Effector memory CD4-positive, alpha-beta T cell (primary cell): ENCODE measurements around the gene HMCN1.
"Not testable (repeated sequence)": the region's sequence is repeated elsewhere in the genome, so short reads cannot be mapped to it uniquely, and the experiment has no call there.

ENCODE experiments used
- DNase-seq, 3 donors: peaks; one replicate each; pipeline ENCODE4 v3.0.0-alpha.2; 2020
- H3K27ac ChIP-seq: 2 replicates; pipeline ENCODE4 v1.7.0; 2013; ENCODE audit warnings: mild to moderate bottlenecking, low read length, moderate library complexity; ENCODE audit not compliant: insufficient read depth, poor library complexity, severe bottlenecking
- H3K27me3 ChIP-seq: replicated peaks from 2 replicates; pipeline ENCODE4 v1.7.0; 2013; ENCODE audit warnings: mild to moderate bottlenecking, low read length; ENCODE audit not compliant: insufficient read depth, control insufficient read depth, poor library complexity, severe bottlenecking
- H3K36me3 ChIP-seq: 2 replicates; pipeline ENCODE4 v1.7.0; 2013; ENCODE audit warnings: mild to moderate bottlenecking, low read length, moderate library complexity; ENCODE audit not compliant: control insufficient read depth, insufficient read depth
- H3K4me1 ChIP-seq: 2 replicates; pipeline ENCODE4 v1.7.0; 2013; ENCODE audit warnings: low read length, mild to moderate bottlenecking; ENCODE audit not compliant: control insufficient read depth, insufficient read depth, poor library complexity, severe bottlenecking
- H3K4me3 ChIP-seq: 2 replicates; pipeline ENCODE4 v1.7.0; 2013; ENCODE audit warnings: low read length, low read depth, mild to moderate bottlenecking; ENCODE audit not compliant: insufficient read depth, poor library complexity, severe bottlenecking
- H3K9me3 ChIP-seq: 2 replicates; pipeline ENCODE4 v1.7.0; 2013; ENCODE audit warnings: mild to moderate bottlenecking, low read length, moderate library complexity; ENCODE audit not compliant: control insufficient read depth

Gene HMCN1

DNA sequence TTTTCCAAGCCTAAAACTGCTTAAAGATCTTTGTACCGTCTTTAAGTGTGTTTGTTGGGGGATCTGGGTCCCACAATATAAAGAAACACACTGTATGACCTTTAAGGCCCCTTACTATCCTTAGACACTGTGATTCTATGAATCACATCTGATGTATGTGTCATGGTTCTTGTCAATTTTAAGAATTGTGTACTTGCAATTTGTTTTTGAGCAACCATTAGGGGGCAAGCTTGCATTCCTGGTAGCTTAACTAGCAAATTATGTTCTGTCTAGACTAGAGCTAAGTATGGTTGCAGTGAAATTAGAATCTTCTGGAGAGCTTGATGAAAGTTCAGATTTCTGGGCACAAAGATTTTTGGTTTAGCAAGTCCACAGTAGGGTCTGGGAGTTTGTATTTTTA is 421.4 kb downstream of the HMCN1 start:
- no peaks in the 10 kb centered on the region for H3K36me3 ChIP-seq
- DNase-seq, result no peak

DNA sequence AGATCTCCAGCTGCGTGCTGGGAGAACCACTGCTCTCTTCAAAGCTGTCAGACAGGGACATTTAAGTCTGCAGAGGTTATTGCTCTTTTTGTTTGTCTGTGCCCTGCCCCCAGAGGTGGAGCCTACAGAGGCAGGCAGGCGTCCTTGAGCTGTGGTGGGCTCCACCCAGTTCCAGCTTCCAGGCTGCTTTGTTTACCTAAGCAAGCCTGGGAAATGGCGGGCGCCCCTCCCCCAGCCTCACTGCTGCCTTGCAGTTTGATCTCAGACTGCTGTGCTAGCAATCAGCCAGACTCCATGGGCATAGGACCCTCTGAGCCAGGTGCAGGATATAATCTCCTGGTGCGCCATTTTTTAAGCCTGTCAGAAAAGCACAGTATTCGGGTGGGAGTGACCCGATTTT is 428.7 kb downstream of the HMCN1 start:
- H3K9me3 ChIP-seq, H3K36me3 ChIP-seq, H3K4me1 ChIP-seq, DNase-seq, H3K27me3 ChIP-seq, H3K4me3 ChIP-seq, H3K27ac ChIP-seq: not testable (repeated sequence)

More for the DNA sequence above, 421.4 kb downstream of the HMCN1 start:
- no peaks in the 10 kb centered on the region for H3K27me3 ChIP-seq
- no peak overlapping the region for H3K27ac ChIP-seq
- H3K4me1 ChIP-seq, result no peaks in the 10 kb centered on the region
- H3K4me3 ChIP-seq, result no peak overlapping the region
- H3K9me3 ChIP-seq, result no peaks in the 10 kb centered on the region

DNA sequence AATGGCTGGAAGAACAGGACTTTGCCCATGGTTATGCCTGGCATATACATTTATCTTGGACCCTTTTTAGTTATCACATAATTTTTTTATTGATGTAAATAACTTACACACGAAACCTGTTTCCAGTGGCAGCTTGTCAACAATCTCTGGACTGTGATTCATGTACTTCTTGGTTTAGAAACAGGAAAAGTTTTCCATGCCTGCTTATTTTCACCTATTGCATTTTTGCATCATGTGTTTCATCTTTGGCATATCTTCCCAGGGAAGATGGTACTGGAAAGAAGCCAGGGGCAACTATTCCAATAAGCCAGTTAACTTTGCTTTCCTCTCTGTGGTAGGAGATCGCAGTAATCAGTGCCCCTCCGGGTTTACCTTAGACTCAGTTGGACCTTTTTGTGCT is 430.6 kb downstream of the HMCN1 start:
- H3K27ac ChIP-seq, result no peak overlapping the region
- no peaks in the 10 kb centered on the region for H3K36me3 ChIP-seq
- no peaks in the 10 kb centered on the region for H3K27me3 ChIP-seq
- H3K4me1 ChIP-seq, result no peaks in the 10 kb centered on the region
- H3K4me3 ChIP-seq, result no peak overlapping the region
- DNase-seq, result no peak
- H3K9me3 ChIP-seq, result no peaks in the 10 kb centered on the region

DNA sequence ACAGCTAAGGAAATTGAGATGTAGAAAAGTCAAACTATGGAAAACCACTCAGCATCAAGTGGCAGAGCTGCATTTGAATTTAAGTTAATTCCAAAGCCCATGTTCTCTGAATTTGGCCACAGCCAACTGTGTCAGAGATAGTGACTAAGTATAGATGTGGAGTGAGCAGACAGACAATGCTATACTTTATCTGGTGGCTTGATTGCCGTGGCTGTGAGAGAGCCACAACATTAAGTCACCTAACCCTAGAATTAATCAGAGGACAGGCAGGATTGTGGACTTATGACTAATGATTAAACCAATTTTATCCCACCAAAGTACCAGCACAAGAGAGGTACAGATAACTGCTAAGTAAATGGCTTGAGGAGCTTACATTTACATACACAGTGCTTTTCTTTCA is 431.1 kb downstream of the HMCN1 start:
- no peak overlapping the region for H3K27ac ChIP-seq
- no peak overlapping the region for H3K4me3 ChIP-seq
- H3K36me3 ChIP-seq, result no peaks in the 10 kb centered on the region
- H3K27me3 ChIP-seq, result no peaks in the 10 kb centered on the region
- H3K4me1 ChIP-seq, result no peaks in the 10 kb centered on the region
- H3K9me3 ChIP-seq, result no peaks in the 10 kb centered on the region
- no peak for DNase-seq

DNA sequence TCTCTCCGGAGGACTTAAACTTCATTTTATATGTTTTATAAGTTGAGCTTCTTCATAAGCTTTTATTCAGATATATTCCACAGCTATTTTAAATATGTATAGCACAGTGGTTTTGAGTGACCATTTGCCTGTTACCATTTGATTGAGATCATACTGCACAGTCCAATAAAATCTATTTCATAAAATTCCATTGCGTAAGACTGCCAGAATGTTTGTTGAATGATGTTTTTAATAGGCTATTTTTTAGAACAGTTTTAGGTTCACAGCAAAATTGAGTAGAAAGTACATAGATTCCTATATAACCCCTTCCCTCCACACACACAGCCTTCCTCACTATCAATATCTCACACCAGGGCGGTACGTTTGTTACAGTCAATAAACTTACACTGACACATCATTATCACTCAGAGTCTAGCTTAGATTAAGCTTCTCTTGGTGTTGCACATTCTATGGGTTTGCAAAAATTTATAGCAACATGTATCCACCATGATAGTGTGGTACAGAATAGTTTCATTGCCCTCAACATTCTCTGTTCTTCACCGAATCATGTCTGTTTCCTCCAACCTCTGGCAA is 433.0 kb downstream of the HMCN1 start:
- Histone ChIP-seq H3K4me1 (no peaks in the 10 kb centered on the region), H3K27me3 (no peaks in the 10 kb centered on the region), H3K36me3 (no peaks in the 10 kb centered on the region), H3K27ac (no peak overlapping the region), H3K4me3 (no peak overlapping the region), H3K9me3 (no peaks in the 10 kb centered on the region)
- no peak for DNase-seq

DNA sequence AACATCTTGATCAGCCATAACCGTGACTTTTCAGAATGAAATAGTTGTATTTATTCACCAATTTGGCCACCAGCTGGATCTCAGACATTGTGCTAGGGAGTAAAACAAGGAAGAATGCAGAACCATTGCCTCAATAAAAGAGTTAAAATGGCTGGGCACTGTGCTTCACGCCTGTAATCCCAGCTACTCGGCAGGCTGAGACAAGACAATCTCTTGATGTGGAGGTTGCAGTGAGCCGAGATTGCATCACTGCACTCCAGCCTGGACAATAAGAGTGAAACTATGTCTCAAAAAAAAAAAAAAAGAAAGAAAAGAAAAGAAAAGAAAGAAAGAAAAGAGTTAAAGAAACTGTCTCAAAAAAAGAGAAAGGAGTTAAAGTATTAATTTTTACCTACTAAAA is 441.4 kb downstream of the HMCN1 start:
- no peaks in the 10 kb centered on the region for H3K9me3 ChIP-seq
- no peak overlapping the region for H3K27ac ChIP-seq

DNA sequence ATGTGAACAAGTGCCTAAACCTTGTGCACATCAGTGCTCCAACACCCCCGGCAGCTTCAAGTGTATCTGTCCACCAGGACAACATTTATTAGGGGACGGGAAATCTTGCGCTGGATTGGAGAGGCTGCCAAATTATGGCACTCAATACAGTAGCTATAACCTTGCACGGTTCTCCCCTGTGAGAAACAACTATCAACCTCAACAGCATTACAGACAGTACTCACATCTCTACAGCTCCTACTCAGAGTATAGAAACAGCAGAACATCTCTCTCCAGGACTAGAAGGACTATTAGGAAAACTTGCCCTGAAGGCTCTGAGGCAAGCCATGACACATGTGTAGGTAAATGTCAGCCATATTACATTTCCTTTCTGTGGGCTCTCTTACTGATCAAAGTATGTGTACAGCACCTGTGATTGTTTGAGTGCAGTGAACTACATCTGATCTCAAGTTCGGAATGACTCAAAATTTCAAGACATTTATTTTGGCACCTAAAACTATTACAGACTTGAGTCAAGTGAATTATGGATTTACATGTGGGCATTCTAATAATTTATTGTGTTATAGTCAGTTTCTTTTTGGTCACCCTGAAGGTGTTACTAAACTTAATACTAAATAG is 444.3 kb downstream of the HMCN1 start:
- Histone ChIP-seq H3K27me3 (no peaks in the 10 kb centered on the region), H3K4me1 (no peaks in the 10 kb centered on the region), H3K36me3 (no peaks in the 10 kb centered on the region), H3K4me3 (no peak overlapping the region), H3K9me3 (no peaks in the 10 kb centered on the region), H3K27ac (no peak overlapping the region)
- no peak for DNase-seq

More for the DNA sequence above, 441.4 kb downstream of the HMCN1 start:
- no peak for DNase-seq
- Histone ChIP-seq H3K4me1 (no peaks in the 10 kb centered on the region), H3K36me3 (no peaks in the 10 kb centered on the region), H3K27me3 (no peaks in the 10 kb centered on the region), H3K4me3 (no peak overlapping the region)

DNA sequence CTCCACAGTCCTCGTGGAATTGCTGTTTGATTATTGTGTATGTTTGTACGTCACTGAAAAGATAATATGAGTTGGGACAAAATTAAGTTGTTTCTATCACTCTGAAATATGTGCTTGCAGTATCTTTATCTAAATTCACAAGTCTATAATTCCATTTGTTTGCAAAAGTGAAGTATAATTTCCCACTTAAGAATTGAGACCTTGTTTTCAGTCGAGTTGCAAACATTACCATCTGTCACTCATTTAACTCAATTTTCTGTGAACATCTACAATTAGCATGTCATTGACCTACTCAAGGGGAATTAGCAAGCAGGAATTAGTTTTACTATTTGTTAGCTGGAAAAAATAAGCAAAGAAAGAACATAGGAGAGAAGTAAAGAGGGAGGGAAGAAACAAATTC is 445.0 kb downstream of the HMCN1 start:
- no peak overlapping the region for H3K27ac ChIP-seq
- H3K36me3 ChIP-seq, result no peaks in the 10 kb centered on the region
- no peaks in the 10 kb centered on the region for H3K27me3 ChIP-seq
- H3K4me1 ChIP-seq, result no peaks in the 10 kb centered on the region
- H3K4me3 ChIP-seq, result no peak overlapping the region
- no peaks in the 10 kb centered on the region for H3K9me3 ChIP-seq
- no peak for DNase-seq

DNA sequence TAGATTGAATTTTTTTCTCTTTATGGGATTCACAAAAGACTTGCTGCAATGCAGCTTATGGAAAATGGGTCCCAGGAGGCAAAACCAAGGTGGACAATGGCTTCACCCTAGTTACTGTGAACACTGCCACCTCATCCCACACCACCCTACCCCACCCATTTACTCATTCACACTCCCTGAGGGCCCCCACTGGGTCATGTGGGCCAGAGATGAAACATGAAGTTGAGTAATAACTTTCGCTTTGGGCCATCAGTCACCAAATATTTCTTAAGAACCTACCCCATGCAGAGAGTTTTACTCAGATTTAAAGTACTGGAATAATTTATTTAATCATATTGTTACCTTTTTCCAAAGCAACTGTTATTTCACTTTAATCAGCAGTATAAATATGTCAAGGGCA is 449.0 kb downstream of the HMCN1 start:
- Histone ChIP-seq H3K27ac (no peak overlapping the region), H3K27me3 (no peaks in the 10 kb centered on the region), H3K9me3 (no peaks in the 10 kb centered on the region), H3K4me1 (no peaks in the 10 kb centered on the region), H3K4me3 (no peak overlapping the region), H3K36me3 (no peaks in the 10 kb centered on the region)
- no peak for DNase-seq

DNA sequence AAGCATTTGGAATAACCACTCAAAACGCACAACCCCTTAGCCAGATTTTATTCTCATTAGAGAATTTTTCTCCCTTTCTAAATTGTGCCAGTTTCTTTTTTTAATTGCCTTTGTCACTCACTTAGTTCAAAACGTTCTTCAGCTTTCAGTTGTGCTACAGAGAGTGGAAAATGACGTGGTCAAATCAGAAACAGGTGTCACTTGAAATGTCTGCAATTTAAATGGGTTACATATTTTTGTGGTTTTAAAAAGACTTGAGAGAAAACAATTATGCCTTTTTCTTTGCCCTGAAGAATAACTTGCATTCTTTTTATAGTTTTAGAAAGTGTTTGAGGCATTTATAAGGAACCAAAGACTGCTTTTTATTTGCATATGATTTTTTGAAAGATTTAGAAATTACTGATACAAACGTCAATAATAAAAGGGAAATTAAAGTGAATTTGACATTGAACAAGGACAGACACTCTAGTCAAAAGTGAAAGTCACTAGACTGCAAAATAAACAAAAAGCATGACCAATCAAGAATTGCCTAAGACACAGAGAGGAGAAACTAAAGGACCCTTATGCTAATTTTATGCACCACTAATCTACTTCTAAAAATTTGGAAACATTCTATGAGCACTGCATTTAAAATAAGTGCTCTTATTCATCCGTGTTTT is 449.9 kb downstream of the HMCN1 start:
- Histone ChIP-seq H3K9me3 (no peaks in the 10 kb centered on the region), H3K27ac (no peak overlapping the region), H3K4me1 (no peaks in the 10 kb centered on the region), H3K27me3 (no peaks in the 10 kb centered on the region), H3K4me3 (no peak overlapping the region), H3K36me3 (no peaks in the 10 kb centered on the region)
- no peak for DNase-seq
